PC-9 (cell line): ENCODE measurements around the gene SP2. TPM values are rescaled to one million over a fixed set of nuclear protein-coding genes. Genes with fewer than 3 reads are reported as not detected.

Source experiments
- BruUV-seq: library from RNA; stranded (reverse); fragments of 400-500 nt; replicated peaks from 2 replicates; lab custom pipeline; 2021; lab: Mats Ljungman, UMichigan
- CTCF ChIA-PET: fragments of 300-600 bp; sonication (Branson Sonifier 250); formaldehyde crosslinking; loops from one replicate; lab custom pipeline; 2022; ENCODE audit warnings: antibody characterized with exemption; lab: Charles Lee
- POLR2A ChIA-PET: fragments of 300-600 bp; sonication (Branson Sonifier 250); formaldehyde crosslinking; loops from one replicate; lab custom pipeline; 2022; ENCODE audit warnings: antibody characterized with exemption; ENCODE audit not compliant: unreplicated experiment; lab: Charles Lee
- DNase-seq, 2 experiments: peaks; one replicate each; pipeline versions ENCODE4 v3.0.0 to v3.0.0-alpha.2; 2015 to 2022; ENCODE audit warnings: mixed read lengths in 1 of 2
- H2AFZ ChIP-seq: fragments of 200-600 bp; sonication (generic); 2 replicates; pipeline ENCODE4 v1.8.1; 2017; ENCODE audit warnings: antibody characterized with exemption
- H3F3A ChIP-seq: fragments of 200-600 bp; sonication (generic); 2 replicates; pipeline ENCODE4 v1.8.1; 2017; ENCODE audit warnings: antibody characterized with exemption, mild to moderate bottlenecking, low read depth; ENCODE audit not compliant: insufficient read depth
- H3K27ac ChIP-seq: fragments of 200-600 bp; sonication (generic); 2 replicates; pipeline ENCODE4 v1.6.1; 2016; ENCODE audit warnings: mixed run types
- H3K27me3 ChIP-seq: fragments of 200-600 bp; sonication (generic); 2 replicates; pipeline ENCODE4 v1.6.1; 2016; ENCODE audit warnings: low read depth, mixed run types; ENCODE audit not compliant: insufficient read depth
- H3K36me3 ChIP-seq: fragments of 200-600 bp; sonication (generic); 2 replicates; pipeline ENCODE4 v1.6.1; 2016; ENCODE audit warnings: low read depth, mixed run types
- H3K4me1 ChIP-seq: fragments of 200-600 bp; sonication (generic); replicated peaks from 2 replicates; pipeline ENCODE4 v1.6.1; 2016; ENCODE audit warnings: mixed run types; ENCODE audit not compliant: insufficient read depth
- H3K4me2 ChIP-seq: fragments of 200-600 bp; sonication (generic); 2 replicates; pipeline ENCODE4 v1.6.1; 2017; ENCODE audit warnings: mixed run types
- H3K4me3 ChIP-seq: fragments of 200-600 bp; sonication (generic); 2 replicates; pipeline ENCODE4 v1.6.1; 2016; ENCODE audit warnings: mixed run types
- H3K79me2 ChIP-seq: fragments of 200-600 bp; sonication (generic); 2 replicates; pipeline ENCODE4 v1.6.1; 2017; ENCODE audit warnings: low read depth, mixed run types
- H3K9me2 ChIP-seq: fragments of 200-600 bp; sonication (generic); 2 replicates; pipeline ENCODE4 v1.8.1; 2017; ENCODE audit warnings: mild to moderate bottlenecking; ENCODE audit not compliant: insufficient read depth
- H3K9me3 ChIP-seq: fragments of 200-600 bp; sonication (generic); 2 replicates; pipeline ENCODE4 v1.8.1; 2016; ENCODE audit warnings: low read depth; ENCODE audit not compliant: insufficient read depth
- H4K20me1 ChIP-seq: fragments of 200-600 bp; sonication (generic); 2 replicates; pipeline ENCODE4 v1.8.1; 2017; ENCODE audit not compliant: insufficient read depth
- CTCF ChIP-seq: fragments of 200-600 bp; sonication (generic); conservative IDR thresholded peaks from 2 replicates; pipeline ENCODE4 v1.6.1; 2017; ENCODE audit warnings: mixed run types, antibody characterized with exemption, mild to moderate bottlenecking, moderate library complexity
- EZH2 ChIP-seq: fragments of 200-600 bp; sonication (generic); IDR thresholded peaks from 2 replicates; pipeline ENCODE4 v1.8.0; 2017; ENCODE audit warnings: antibody characterized with exemption, low read depth
- intact Hi-C: fragments of 100-400 bp; cut with micrococcal nuclease; formaldehyde crosslinking; loops from one replicate; pipeline ENCODE4 v1.10.0; 2022; ENCODE audit not compliant: unreplicated experiment
- total RNA-seq: library from RNA; stranded (reverse); gene quantifications from 2 replicates; pipeline ENCODE4 v1.2.3, GENCODE V29; 2021

Gene SP2
- total RNA-seq, 1 experiment from 2014 or later = 18.0 TPM

- no peak overlapping the region for H3K4me3 ChIP-seq
- H3F3A ChIP-seq = peaks cover 13% of the 10 kb centered on the region
- no peaks in the 10 kb centered on the region for H3K9me3 ChIP-seq
- DNase-seq = no peak
- no peaks in the 10 kb centered on the region for H3K36me3 ChIP-seq
- no TSS peak for BruUV-seq
- TF ChIP-seq CTCF (no peak), EZH2 (no peak)
- no peak overlapping the region for H2AFZ ChIP-seq
- intact Hi-C loops = no loop called here
- H3K4me1 ChIP-seq = peaks cover 48% of the 10 kb centered on the region
- H4K20me1 ChIP-seq = no peaks in the 10 kb centered on the region
- no peak overlapping the region for H3K4me2 ChIP-seq
- ChIA-PET POLR2A (no interaction called here), CTCF (no interaction called here)
- no peaks in the 10 kb centered on the region for H3K9me2 ChIP-seq
- H3K79me2 ChIP-seq = no peaks in the 10 kb centered on the region
- no peaks in the 10 kb centered on the region for H3K27me3 ChIP-seq
- no peak overlapping the region for H3K27ac ChIP-seq
Observed at GRCh38 chr17:47872019-47872650, 23.9 kb upstream of the SP2 start.

- H3K4me3 ChIP-seq = no peak overlapping the region
- CTCF ChIA-PET = no interaction called here
- TF ChIP-seq EZH2 (no peak), CTCF (no peak)
- H3K36me3 ChIP-seq = no peaks in the 10 kb centered on the region
- H3K4me2 ChIP-seq = no peak overlapping the region
- no TSS peak for BruUV-seq
- intact Hi-C loops = no loop called here
- peaks cover 53% of the 10 kb centered on the region for H3K4me1 ChIP-seq
- H2AFZ ChIP-seq = no peak overlapping the region
- POLR2A ChIA-PET = no interaction called here
- peaks cover 13% of the 10 kb centered on the region for H3F3A ChIP-seq
- no peaks in the 10 kb centered on the region for H3K9me3 ChIP-seq
- H3K27ac ChIP-seq = no peak overlapping the region
- H3K9me2 ChIP-seq = no peaks in the 10 kb centered on the region
- no peaks in the 10 kb centered on the region for H4K20me1 ChIP-seq
- no peak for DNase-seq
- H3K27me3 ChIP-seq = no peaks in the 10 kb centered on the region
- H3K79me2 ChIP-seq = no peaks in the 10 kb centered on the region
Observed at GRCh38 chr17:47872651-47873161, 23.3 kb upstream of the SP2 start.

GRCh38 chr17:47873200-47874090, 22.6 kb upstream of the SP2 start:
- ChIA-PET POLR2A (no interaction called here), CTCF (no interaction called here)
- Histone ChIP-seq H3K4me1 (peaks cover 60% of the 10 kb centered on the region), H3F3A (peaks cover 13% of the 10 kb centered on the region), H3K9me2 (no peaks in the 10 kb centered on the region), H3K79me2 (no peaks in the 10 kb centered on the region), H3K9me3 (no peaks in the 10 kb centered on the region), H3K4me2 (no peak overlapping the region), H3K4me3 (no peak overlapping the region), H3K27me3 (no peaks in the 10 kb centered on the region), H2AFZ (no peak overlapping the region), H4K20me1 (no peaks in the 10 kb centered on the region), H3K27ac (no peak overlapping the region), H3K36me3 (no peaks in the 10 kb centered on the region)
- intact Hi-C loops = no loop called here
- BruUV-seq = no TSS peak
- no peak for DNase-seq
- no peak for TF ChIP-seq CTCF
- TF ChIP-seq EZH2 = no peak
